Neural cell (in vitro differentiated cells): ENCODE results near the gene NEU3.

Source experiments
- CTCF ChIP-seq: fragments of 450-650 bp; IDR thresholded peaks from 2 replicates; pipeline ENCODE4 v1.5.1; 2014; ENCODE audit warnings: antibody characterized with exemption, mild to moderate bottlenecking, moderate library complexity; ENCODE audit not compliant: poor library complexity, severe bottlenecking
- EP300 ChIP-seq: fragments of 450-650 bp; conservative IDR thresholded peaks from 2 replicates; pipeline ENCODE4 v1.6.1; 2014; ENCODE audit warnings: antibody characterized with exemption, mild to moderate bottlenecking, moderate library complexity; ENCODE audit not compliant: poor library complexity, severe bottlenecking
- POLR2AphosphoS5 ChIP-seq: IDR thresholded peaks from 2 replicates; pipeline ENCODE4 v1.6.1; 2012
- SMC3 ChIP-seq: fragments of 450-650 bp; conservative IDR thresholded peaks from 2 replicates; pipeline ENCODE4 v1.6.1; 2014; ENCODE audit warnings: antibody characterized with exemption, mild to moderate bottlenecking, moderate library complexity; ENCODE audit not compliant: poor library complexity
- TF ChIP-seq, protein P1 (sequence below): IDR thresholded peaks from 2 replicates; pipeline ENCODE4 v1.6.1; 2012; ENCODE audit warnings: borderline replicate concordance

GRCh38 chr11:75059299-75059698 lies 70.6 kb downstream of the NEU3 start:
- TF ChIP-seq EP300 = no peak
- TF ChIP-seq CTCF = no peak
- TF ChIP-seq SMC3 = no peak
- TF ChIP-seq, protein P1, sequence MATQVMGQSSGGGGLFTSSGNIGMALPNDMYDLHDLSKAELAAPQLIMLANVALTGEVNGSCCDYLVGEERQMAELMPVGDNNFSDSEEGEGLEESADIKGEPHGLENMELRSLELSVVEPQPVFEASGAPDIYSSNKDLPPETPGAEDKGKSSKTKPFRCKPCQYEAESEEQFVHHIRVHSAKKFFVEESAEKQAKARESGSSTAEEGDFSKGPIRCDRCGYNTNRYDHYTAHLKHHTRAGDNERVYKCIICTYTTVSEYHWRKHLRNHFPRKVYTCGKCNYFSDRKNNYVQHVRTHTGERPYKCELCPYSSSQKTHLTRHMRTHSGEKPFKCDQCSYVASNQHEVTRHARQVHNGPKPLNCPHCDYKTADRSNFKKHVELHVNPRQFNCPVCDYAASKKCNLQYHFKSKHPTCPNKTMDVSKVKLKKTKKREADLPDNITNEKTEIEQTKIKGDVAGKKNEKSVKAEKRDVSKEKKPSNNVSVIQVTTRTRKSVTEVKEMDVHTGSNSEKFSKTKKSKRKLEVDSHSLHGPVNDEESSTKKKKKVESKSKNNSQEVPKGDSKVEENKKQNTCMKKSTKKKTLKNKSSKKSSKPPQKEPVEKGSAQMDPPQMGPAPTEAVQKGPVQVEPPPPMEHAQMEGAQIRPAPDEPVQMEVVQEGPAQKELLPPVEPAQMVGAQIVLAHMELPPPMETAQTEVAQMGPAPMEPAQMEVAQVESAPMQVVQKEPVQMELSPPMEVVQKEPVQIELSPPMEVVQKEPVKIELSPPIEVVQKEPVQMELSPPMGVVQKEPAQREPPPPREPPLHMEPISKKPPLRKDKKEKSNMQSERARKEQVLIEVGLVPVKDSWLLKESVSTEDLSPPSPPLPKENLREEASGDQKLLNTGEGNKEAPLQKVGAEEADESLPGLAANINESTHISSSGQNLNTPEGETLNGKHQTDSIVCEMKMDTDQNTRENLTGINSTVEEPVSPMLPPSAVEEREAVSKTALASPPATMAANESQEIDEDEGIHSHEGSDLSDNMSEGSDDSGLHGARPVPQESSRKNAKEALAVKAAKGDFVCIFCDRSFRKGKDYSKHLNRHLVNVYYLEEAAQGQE = no peak
- TF ChIP-seq POLR2AphosphoS5 = no peak
